Measurements from ENCODE around the gene CITED1.
"Not testable (repeated sequence)": the region's sequence is repeated elsewhere in the genome, so short reads cannot be mapped to it uniquely, and the experiment has no call there.

CITED1 gene, protein sequence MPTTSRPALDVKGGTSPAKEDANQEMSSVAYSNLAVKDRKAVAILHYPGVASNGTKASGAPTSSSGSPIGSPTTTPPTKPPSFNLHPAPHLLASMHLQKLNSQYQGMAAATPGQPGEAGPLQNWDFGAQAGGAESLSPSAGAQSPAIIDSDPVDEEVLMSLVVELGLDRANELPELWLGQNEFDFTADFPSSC

DNA sequence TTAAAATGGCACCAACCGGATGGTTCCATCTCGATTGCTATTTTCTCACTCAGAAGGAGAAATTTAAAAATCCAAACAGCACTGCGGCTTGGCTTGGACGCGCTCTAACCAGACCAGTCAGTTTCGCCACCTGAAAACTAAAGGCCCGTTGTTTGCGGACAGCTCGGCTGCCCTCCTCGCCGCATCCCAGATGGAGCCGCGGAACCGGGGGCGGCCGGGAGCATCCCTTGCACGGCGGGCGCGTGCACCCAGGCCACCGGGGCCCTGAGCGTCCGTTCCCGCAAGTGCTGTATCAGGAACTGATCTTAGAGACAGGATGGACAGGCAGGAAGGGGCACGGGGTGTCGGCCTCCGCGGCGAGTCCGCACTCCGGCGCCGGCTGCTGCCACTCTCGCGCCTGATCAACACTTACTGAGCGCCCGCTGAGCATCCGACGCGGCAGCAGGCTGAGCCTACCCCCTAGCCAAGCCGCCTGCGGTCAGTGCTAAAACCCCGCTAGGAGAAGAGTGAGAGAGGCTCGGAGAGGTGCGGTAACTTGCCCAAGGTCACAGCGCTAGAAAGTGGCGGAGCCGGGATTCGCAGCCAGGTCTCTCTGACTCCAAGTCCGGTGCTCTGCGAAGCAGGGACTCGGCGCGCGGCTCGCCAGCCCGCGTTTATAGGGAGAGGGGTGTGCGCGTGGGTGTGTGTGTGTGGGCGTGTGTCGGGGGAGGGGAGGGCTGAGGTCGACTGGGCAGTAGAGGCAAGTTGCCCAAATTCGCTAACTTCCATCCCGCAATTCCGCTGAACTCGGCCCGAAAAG, at the start of gene CITED1:
CITED1 (minus strand) TSS at position 629 of the 799 bp plus-strand sequence. CDS start 3,045 bp downstream, outside the sequence.
- no peak for DNase-seq (ENCODE audit: low spot score)

DNA sequence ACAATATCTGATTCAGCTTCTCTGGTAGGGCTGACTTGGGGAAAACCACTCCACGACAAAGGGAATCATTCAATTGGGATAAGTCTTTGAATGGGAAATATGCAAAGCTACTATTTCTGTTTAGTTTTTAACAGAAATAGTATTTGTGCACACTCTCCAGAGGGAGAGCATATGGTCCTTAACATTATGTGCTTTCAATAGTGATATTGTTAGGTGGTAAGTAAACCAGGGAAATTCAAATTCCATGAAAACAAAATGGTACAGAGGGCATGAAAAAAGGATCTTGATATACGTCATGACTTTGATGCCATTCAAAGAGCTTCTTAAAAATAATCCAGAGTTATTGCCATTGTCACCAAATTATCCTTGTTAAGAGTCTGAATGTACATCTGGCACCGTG, 47.1 kb upstream of the CITED1 start:
- DNase-seq (ENCODE audit: low spot score), result no peak

DNA sequence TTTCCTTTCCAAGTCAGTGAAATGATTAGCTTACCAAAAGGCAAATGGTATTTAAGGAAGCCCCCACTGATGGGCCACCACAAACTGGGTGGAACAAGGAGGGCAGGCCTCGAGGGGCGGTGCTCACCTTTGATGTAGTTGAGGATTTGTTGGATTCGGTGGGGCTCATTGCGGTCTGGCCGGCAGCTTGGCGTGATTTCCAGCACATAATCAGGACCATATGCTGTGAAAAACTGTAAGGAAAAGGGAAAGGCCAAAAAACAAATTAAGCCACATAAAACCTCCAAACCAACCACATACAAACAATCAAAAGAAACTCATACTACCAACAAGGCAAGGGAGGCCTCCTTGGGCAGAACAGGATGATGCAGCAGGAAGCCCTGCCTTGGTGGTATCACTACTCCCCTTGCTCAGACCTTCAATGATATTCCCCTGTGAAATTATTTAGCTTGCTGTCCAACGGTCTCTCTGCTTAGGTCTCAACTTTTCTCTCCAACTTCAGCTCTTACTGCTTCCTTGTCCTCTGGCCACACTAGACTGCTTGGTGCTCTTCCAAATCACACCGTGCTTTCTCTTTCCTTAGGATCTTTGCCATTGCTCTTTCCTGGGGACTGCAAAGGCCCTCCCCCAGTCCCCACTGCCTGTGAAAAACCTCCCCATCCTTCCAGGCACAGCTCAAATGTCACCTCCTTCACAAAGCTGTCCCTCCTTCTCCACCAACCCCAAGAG, 46.1 kb upstream of the CITED1 start:
- no peak for DNase-seq (ENCODE audit: low spot score)

DNA sequence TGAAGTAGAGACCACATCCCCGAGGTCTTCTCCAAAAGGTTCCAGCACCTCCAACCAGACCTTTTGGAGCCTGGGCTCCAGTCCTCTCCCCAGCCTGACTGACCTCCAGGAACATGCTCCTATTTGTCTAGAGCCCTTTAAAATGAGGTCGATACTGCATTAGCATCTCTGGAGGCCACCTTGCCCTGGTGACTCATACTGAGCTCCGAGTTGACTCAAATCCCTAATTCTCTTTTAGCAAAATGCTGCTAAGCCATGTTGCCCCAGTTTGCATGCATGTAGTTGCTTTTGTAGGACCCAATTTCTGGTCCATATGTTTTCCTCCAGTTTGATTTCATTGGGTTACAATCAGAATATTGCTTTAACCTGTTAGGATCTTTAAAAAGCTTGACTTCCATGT, 43.5 kb upstream of the CITED1 start:
- DNase-seq (ENCODE audit: low spot score), result no peak

DNA sequence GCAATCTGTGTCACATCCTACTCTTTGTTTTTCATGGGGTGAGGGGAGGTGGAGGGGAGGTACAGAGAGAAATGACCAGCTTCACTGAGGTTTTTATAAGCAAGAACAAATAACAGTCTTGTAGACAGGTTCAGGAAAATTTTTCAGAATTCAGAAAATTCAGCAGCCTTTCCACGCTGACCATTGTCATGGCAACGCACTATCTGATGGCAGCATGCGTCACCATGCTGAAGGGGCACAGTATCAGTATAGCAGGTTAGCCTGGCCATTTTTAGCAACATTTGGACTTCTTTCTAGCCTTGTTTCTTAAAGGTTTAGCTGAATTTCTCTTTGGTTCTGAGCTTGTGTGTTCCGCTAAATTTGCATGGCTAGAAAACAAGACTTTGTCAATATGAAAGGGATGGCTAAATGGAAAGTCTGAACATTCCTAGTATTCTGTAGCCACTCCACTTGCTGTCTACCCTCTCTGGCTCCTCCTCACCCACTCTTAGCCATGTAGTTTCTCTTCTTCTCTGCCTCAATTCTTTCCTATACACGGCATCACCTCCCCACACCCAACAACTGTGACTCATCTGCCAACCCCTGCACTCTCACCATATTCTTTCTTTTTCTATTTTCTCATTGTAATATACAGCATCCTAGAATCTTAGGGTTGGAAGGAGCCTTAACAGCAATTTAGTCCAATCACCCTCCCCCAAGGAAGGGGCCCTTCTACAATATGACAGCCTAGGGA, 42.7 kb upstream of the CITED1 start:
- no peak for DNase-seq (ENCODE audit: low spot score)

DNA sequence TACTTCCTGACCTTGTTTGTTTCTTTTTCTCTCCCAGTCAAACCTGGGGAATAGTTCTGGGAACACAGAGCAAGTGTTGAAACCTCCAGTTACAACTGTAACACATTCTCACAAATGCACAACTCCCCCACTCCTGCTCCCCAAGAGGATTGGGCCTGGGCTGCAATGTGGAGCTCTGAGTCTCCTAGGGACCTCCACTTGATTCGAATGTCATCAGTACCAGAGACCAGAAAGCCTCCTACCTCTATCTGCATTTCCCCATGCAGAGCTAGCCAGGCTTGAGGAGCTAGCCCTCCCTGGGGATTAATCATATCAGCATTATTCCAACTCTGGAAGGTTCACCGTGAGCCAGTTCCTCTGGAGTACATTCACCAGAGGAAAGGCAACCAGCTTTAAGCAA, 41.7 kb upstream of the CITED1 start:
- DNase-seq (ENCODE audit: low spot score), result no peak

DNA sequence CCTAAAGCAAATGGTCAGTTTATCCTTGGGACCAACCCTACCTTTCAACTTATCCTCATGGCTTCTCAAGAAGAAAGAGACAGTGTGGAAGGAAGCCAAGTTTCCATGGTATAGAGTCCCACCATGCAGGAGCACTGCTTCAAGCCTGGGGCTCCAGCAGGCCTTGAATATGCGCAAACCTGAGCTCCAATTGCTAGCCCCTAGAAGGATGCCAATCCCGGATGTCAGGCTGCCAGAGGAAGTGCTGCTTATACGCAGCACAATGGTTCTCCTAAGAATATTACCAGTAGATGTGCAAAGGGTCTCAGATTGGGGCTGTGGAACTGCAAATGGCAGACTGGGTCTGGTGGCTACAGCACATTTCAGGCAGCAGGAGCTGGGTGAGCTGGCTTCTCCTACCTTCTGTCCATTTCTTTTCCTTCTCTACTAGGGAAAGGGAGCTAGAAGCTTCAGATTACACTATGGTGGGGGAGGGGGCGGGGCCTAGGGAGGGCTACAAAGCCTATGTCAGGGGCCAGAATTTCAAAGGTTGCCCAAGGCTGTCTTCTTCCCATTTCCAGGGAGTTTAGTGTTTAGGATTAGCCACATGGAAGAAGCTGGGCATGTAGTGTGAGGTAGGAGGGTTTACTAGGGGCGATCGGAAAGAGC, 40.7 kb upstream of the CITED1 start:
- DNase-seq (ENCODE audit: low spot score), result no peak

DNA sequence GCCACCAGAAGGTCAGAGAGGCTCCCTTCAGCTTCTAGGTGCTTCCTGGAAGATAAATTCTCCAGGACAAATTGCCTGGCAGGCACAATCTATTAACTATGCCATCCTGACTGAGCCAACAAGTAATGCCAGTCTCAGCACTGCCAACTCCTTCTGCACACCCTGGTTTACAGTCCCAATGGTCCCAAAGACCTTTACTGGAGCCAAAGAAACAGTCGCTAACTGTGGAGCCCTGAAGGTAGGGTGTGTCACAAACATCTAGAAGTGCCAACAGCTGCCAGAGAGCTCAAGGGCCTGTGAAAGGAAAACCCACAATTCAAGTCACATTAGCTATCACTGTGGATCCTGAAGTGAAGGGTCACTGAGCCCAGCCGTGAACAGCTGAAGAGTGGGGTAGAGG, 34.9 kb upstream of the CITED1 start:
- DNase-seq (ENCODE audit: low spot score), result no peak

DNA sequence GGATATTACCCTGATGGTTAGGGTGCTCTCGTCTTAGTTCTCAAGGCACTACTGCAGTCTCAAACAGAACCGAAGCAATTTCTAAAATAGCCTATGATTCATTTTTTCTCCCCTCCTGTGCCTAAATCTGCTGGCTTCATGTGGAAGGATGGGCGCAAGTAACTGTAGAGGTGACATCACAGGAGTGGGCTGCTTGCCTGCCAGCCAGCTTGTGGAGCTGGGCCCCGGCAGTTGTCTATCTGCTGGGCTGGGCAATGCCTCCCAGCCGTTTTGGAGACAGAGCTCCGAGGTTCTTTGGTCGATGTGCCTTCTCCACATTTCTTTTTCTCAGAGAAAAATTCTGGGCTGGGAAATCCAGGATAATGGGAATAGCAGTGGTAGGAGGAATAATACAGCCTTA, 34.3 kb upstream of the CITED1 start:
- no peak for DNase-seq (ENCODE audit: low spot score)

DNA sequence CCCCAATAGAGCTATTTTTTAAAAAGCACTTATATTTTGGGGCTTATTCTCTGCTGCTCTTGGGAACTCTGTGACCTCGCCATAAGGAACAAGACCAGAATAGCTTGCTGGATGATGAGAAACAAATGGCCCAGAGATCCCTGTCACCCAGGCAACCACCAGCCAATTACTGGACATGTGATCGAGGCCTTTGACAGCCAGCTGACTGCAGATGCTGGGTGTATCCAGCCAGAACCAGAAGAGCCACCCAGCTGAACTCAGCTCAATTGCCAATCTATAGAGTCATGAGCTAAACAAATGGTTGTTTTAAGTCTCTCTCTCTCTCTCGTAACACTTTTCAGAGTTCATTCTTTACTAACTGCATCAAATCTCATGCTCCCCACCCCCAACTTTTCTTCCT, 24.4 kb upstream of the CITED1 start:
- no peak for DNase-seq (ENCODE audit: low spot score)

DNA sequence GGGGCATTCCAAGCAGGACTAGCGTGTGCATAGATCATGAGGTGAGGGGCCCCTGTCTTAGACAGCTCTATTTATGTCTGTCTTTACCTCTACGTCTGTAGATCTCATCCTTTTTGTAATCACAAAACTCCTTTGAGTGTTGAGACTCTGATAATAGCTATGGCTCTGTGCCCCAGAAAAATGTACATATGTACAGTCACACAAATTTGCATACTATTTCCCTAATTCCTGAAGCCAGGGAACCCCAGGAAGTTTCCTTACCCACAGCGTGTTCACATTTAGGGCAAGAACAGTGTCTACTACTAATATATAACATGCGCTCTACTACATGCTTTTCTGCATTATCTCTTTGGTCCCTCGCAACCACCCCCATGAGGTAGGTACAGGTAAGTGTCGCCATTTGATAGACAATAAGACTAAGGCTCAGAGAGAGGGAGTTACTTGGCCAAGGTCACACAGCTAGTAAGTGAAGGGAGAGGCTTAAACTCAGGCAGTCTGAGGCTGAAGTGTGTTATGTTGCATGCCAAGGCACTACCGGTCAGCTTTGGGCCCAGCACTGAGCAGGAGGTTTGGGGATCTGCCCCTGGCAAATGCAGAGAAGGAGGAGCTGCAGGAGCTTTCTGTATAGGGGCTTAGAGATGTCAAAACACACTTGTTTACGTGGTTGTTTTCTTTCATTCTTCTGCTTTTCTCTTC, 21.0 kb upstream of the CITED1 start:
- no peak for DNase-seq (ENCODE audit: low spot score)

DNA sequence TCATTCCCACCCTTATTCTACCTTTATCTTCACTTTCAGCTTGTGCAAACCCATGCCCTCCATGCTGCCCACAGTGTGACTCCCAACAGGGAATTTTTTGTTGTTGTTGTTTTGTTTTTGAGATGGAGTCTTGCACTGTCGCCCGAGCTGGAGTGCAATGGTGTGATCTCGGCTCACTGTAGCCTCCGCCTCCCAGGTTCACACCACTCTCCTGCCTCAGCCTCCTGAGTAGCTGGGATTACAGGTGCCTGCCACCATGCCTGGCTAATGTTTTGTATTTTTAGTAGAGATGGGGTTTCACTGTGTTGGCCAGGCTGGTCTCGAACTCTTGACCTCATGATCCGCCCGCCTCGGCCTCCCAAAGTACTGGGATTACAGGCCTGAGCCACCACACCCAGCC, 13.9 kb upstream of the CITED1 start:
- not testable (repeated sequence) for DNase-seq (ENCODE audit: low spot score)

DNA sequence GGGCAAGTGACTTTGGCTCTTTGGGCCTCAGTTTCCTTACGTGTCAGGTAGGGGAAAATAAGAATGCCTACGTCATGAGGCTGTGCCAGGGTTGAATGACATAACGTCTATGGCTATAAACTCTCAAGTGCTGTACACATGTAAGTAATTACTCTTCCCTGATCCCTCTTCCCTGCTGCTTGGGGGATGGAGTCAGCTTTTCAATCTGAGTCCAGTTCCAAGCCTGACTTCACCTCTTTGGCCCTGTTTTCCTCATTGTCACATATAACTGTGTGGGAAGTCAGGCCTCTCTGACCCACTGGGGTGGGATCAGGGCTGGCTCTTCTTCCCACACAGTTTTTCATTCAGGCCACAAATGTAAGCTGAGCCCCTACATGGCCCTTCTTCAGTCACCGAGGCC, 11.4 kb upstream of the CITED1 start:
- DNase-seq (ENCODE audit: low spot score), result no peak

DNA sequence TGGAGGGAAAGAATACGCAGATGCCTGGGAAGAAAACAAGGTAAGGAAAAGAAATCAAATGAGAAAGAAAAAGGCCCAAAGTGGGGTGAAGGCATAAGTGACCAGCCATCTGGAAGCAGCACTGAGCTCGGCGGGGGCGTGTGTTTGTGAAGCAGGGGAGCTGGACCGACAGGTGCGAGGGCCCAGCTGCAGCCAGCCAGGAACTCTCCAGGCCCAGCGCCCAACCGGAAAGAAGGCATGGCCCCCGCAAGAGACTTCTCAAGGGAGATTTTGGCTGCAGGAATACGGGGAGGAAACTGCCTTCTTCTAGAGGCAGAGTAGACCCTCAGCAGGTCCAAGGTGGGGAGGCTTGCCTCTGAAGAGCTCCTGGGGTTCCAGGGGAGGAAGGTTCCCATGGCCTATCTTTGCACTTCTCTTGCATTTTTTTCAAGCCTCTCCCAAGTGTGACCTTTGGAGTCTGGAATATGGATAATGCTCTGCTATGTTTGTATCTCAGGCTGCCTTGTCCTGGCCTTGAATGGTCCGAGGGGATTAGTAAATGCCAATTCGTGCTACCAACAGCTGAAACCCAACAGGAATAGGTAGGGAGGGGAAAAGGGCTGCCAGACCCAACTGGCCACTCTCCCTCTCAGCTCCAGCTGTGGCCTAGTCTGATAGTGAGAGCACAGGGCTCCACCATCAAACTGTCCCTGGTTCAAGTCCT, 10.8 kb upstream of the CITED1 start:
- DNase-seq (ENCODE audit: low spot score), result no peak

DNA sequence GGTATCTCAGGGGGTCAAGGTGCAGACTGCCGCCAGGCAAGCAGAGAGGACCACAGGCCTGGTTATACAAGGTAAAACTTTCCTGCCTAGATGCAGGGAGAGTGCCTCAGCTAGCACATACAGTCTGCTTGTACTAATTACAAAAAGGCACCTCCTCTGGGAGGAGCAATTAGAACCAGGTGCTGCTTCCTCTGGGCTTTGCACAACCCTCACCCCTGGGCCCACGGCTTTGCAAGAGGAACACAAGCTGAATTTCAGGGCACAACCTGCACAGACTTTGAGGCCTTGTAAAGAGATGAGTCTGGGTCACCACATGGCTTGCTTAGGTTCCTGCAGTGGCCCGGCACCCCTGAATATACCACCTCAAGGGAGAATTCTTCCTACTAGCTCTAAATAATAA, 9.2 kb upstream of the CITED1 start:
- no peak for DNase-seq (ENCODE audit: low spot score)

DNA sequence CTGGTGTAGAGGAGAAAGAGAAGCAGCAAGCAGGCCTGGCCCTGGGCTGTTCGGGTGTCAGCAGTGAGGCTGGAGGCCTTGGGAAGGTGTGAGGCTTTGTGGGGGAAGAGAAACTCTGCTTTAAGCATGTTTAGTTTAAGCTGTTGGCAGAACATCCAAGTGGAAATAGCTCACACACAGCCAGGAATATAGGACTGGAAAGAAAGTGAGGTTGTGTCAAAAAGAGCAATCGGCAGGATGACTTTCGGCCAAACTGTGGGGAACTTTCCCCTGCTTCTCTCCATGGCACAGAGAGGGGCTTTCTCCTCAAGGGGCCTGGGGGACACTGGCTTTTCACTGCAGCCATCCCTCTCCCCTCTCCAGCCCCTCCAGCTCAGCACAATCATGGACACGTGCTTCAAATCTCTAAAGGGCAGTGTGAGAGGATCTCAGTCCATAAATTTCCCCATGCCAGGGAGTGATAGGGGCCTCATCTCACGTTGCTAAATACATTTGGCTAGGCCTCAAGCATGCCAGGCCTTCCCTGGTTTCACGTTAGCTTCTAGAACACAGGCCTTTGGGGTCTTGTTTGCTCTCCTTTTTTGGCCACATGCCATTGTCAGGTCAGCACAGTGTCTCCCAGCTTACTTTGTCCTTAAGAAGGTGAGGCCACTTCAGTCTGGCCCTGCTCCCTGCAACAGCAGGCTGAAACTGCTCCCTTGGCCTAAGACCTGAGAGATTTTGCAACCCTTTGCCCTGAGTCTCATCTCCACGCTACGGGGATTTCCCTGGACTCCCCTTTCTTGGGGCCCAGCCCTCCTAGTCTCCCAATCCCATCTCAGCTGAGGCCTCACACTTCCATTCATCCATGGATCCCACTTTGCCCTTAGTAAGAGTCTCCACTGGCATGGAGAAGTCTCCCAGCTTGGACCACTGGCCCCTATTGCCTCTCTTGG, 8.3 kb upstream of the CITED1 start:
- DNase-seq (ENCODE audit: low spot score), result no peak

DNA sequence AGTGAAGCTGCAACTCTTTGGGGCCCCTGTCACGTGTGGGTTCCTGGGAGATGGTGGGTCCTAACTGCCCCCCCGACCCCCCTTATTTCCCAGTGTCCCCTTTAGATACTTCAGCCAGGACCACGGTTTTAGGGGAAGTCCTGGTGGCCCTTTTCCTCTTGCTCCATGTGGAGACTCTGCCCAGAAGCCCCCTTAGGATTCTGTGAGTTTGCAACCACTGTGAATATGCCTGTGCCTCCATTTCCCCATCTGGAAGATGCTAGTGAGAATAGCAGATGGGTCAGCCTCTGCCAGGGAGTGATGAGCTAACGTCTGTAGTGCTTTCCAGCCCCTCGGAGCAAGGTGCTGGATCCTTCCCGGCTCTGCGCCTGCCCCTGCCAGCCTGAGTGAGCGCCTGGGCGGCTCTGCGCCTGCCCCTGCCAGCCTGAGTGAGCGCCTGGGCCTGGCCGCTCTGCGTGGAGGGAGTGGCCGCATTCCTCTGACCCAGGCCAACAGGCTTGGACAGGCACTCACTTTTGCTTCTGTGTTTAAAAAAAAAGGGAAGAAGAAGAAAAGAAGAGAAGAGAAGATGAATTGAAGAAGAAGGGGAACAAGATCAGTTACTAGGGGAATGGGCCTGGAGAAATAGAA, 6.7 kb upstream of the CITED1 start:
- DNase-seq (ENCODE audit: low spot score), result no peak

DNA sequence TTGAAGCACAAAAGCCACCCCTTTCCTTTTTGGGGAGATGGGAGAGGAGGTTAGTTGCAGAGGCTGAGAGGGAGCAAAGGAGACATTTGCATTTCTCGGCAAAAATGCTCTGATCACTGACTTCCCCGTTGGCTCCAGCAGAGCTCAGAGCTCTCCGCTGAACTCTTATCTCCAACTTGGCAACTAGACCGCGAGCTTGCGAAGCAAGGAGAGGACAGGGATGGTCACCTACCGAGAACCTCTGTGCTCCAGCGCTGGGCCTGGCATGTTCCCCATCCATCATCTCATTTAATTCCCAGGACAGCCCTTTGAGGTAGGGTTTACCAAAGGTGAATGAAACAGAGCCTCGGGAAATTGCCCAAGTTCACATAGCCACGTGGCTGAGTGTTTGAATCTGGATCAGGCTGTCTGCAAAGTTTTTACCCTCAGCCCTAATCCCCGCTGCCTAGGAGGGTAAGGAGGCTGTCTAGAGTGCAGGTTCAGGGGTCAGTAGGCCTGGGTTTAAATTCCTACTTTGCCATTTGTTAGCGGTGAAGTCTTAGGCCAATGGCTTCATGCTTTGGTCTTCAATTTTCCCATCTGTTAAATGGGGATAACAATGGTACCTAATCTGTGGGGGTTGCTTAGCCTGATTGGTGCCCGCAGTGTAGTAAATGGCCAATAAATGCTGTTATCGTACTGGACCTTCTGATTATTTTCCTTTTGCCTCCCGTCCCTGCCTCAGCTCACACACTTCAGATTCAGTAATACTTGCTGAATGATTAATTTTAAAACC, 3.8 kb upstream of the CITED1 start:
- DNase-seq (ENCODE audit: low spot score), result no peak
